Heart right ventricle (tissue), 16 donors: Measurements from ENCODE around the gene ZNFX1. TPM values are rescaled to one million over a fixed set of nuclear protein-coding genes. Genes with fewer than 3 reads are reported as not detected.

ENCODE experiments used
- ATAC-seq, 8 donors: fragments of 200-7000 bp; cut with Tn5 transposase; one replicate each; pipeline ENCODE4 v1.9.1; 2020; ENCODE audit warnings: mild to moderate bottlenecking in 8 of 8, moderate library complexity in 8 of 8, moderate number of reproducible peaks in 1 of 8
- DNase-seq, 2 donors: peaks; one replicate each; pipeline ENCODE4 v3.0.0-alpha.2; 2020
- H3K27ac ChIP-seq, 10 donors: fragments of 200-600 bp; sonication (generic) in 2 of 10; one replicate each; pipeline versions ENCODE4 v1.5.0 to v1.8.0; 2020 to 2022; ENCODE audit warnings: mild to moderate bottlenecking in 3 of 10
- H3K27me3 ChIP-seq, 7 donors: fragments of 200-600 bp; one replicate each; pipeline ENCODE4 v1.8.0; 2021 to 2022; ENCODE audit warnings: mild to moderate bottlenecking in 2 of 7
- H3K36me3 ChIP-seq, 9 donors: fragments of 200-600 bp; sonication (generic) in 1 of 9; one replicate each; pipeline versions ENCODE4 v1.5.0 to v1.8.0; 2020 to 2022; ENCODE audit warnings: mild to moderate bottlenecking in 2 of 9
- H3K4me1 ChIP-seq, 9 donors: fragments of 200-600 bp; sonication (generic) in 1 of 9; one replicate each; pipeline versions ENCODE4 v1.5.0 to v1.8.0; 2020 to 2022; ENCODE audit warnings: mild to moderate bottlenecking in 4 of 9
- H3K4me3 ChIP-seq, 10 donors: fragments of 200-600 bp; sonication (generic) in 2 of 10; one replicate each; pipeline versions ENCODE4 v1.5.0 to v1.8.0; 2020 to 2022; ENCODE audit warnings: mild to moderate bottlenecking in 7 of 10, moderate library complexity in 2 of 10
- H3K9me3 ChIP-seq, 11 donors: fragments of 200-600 bp in 10 of 11; sonication (generic) in 2 of 11; one replicate each; pipeline versions ENCODE4 v1.5.0 to v1.8.0; 2013 to 2022; ENCODE audit warnings: mild to moderate bottlenecking in 2 of 11, control low read depth in 1 of 11, moderate library complexity in 1 of 11
- WGBS, 2 donors: extraction: QIAGEN DNeasy Blood & Tissue Kit; methylation state at CpG; one replicate each; pipeline ENCODE4 v1.1.7; 2013; ENCODE audit warnings: inconsistent platforms in 1 of 2; 5-methylcytosine and 5-hydroxymethylcytosine counted together
- intact Hi-C, 10 donors: fragments of 100-400 bp; cut with DNase I; formaldehyde crosslinking; loops; one replicate each; pipeline versions ENCODE4 v1.11.1 to v1.14.2; 2022
- polyA plus RNA-seq, 2 donors: library from polyadenylated mRNA; stranded (reverse); fragments of 200-250 nt; gene quantifications; one replicate each; pipeline ENCODE4 v1.2.3, GENCODE V29; 2013
- total RNA-seq, 10 donors: library from RNA; stranded (reverse); fragmentation: NEBNext Ultra II Directional in 3 of 10; extraction: Animal tissue kit (Norgen Biotek cat#: 25700) in 3 of 10; gene quantifications; one replicate each; pipeline versions ENCODE4 v1.2.1 to v1.2.4, GENCODE V29; 2021 to 2023
- TF ChIP-seq, protein P1 (sequence below), 9 donors: fragments of 200-600 bp; sonication (generic) in 2 of 9; IDR thresholded peaks; one replicate each; pipeline versions ENCODE4 v1.5.0 to v1.8.0; 2021 to 2022; ENCODE audit warnings: antibody characterized with exemption in 9 of 9, mild to moderate bottlenecking in 5 of 9, moderate library complexity in 1 of 9
- donor health status: Arrhythmogenic right ventricular cardiomyopathy.
- donor health status: ischemic (EF 13 %, LVEDD 7.1; RV severe dilation, severe dysfunction).
- donor health status: healthy with polysubstance abuse.
- donor health status: DM: no; HTN: yes; CAD: no.
- donor health status: DM: no; HTN: no; CAD: no.
- donor health status: ischemic (EF 25% LVEDD 6.9; RV normal size, moderate dysfunction).
- donor health status: ischemic (EF 25% LVEDD 5.7; RV mildly dilated, moderate dysfunction).
- donor health status: healthy.
- donor health status: DM: yes; HTN: yes; CAD: no.
- donor health status: Ischemic cardiomyopathy.
- donor health status: ischemic (EF 35%, LVEDD 5.7; RV mildly dilated, moderate dysfunction).
- donor health status: nonischemic (EF 11% LVEDD 7.7; RV severe dilation, severe dysfunction).
- donor health status: DM: yes; HTN: yes; CAD: no.
- donor health status: PGD.
- donor health status: ischemic (EF 29% LVEDD 5.4; RV normal size, mild dysfunction).
- donor health status: nonischemic (EF 23%, LVEDD 6.1; RV moderate dilation, normal function).

ZNFX1 gene
- total and polyA plus RNA-seq, 12 donors: 7.8 to 49.5 (median 23.7) TPM

DNA sequence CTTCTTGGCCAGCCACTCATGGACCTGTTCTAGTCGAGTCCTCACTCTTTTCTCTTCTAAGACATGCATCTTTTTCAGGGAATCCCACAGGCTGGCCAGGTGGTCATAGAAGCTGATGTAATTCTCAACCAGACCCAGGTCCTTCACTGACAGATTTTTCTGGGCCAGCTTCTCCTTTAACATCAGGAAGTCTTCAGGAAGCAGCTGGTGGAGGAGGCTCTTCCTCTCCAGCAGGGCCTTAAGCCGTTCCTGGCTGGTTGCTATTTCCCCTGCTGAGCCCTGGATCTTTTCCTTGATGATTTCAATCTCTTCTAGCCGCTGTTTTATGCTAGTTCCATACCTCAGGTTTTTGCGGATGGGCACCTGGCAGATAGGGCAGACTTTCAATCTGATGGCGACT is 30.1 kb downstream of the ZNFX1 start:
- Histone ChIP-seq H3K27ac (peak overlapping the region in 2 of 10 donors; percentile 22 to 53), H3K36me3 (peaks cover 1 to 100% (median 74%) of the 10 kb centered on the region in 9 donors), H3K9me3 (no peaks in the 10 kb centered on the region), H3K4me3 (no peak overlapping the region), H3K4me1 (peaks cover 0 to 39% (median 12%) of the 10 kb centered on the region in 9 donors), H3K27me3 (no peaks in the 10 kb centered on the region)
- TF ChIP-seq, protein P1, sequence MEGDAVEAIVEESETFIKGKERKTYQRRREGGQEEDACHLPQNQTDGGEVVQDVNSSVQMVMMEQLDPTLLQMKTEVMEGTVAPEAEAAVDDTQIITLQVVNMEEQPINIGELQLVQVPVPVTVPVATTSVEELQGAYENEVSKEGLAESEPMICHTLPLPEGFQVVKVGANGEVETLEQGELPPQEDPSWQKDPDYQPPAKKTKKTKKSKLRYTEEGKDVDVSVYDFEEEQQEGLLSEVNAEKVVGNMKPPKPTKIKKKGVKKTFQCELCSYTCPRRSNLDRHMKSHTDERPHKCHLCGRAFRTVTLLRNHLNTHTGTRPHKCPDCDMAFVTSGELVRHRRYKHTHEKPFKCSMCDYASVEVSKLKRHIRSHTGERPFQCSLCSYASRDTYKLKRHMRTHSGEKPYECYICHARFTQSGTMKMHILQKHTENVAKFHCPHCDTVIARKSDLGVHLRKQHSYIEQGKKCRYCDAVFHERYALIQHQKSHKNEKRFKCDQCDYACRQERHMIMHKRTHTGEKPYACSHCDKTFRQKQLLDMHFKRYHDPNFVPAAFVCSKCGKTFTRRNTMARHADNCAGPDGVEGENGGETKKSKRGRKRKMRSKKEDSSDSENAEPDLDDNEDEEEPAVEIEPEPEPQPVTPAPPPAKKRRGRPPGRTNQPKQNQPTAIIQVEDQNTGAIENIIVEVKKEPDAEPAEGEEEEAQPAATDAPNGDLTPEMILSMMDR (IDR thresholded peaks at IDR 0.05): no peak
- ATAC-seq (peak in 6 of 8 donors; percentile 32 to 67 (median 39)), DNase-seq (no peak)
- intact Hi-C loops: loop anchor here in 2 of 10 donors (5.0 kb wide), 1 partner anchor 75 kb away; no protein-coding TSS in a partner anchor
- WGBS, 2 donors: 55 to 63% methylated on average over 5 of the region's 5 CpGs

DNA sequence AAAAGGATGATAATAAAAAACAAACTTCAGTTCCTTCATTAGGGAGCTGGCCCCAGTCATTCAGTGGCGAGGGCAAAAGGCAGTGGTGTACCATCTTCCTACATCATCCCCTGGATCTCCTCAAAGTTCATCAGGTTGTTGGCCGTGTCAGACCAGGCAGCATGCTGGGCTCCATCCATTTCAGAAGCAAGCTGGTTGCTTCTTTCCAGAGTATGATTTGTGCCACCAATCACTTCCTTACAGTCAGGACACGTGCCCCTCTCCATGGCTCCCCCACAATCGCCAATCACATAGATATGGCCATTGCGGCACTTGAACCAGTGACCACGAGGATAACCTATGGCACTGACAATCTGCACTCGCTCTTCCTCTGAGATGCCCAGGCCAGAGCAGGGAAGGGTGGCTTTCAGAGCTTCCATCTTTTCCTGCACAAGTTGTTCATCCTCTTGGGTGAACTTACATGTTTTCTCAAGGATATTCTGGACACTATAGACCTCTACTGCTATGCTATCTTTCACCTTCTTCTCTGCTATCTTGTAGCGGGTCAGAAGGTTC is 30.6 kb downstream of the ZNFX1 start:
- peaks cover 0 to 100% (median 75%) of the 10 kb centered on the region in 9 donors for H3K36me3 ChIP-seq
- H3K4me3 ChIP-seq: no peak overlapping the region
- no peak for ATAC-seq
- TF ChIP-seq, protein P1 (IDR thresholded peaks at IDR 0.05): no peak
- 90 to 92% methylated on average over 8 of the region's 8 CpGs for WGBS, 2 donors
- H3K27ac ChIP-seq: peak overlapping the region in 1 of 10 donors; percentile 22
- H3K27me3 ChIP-seq: no peaks in the 10 kb centered on the region
- no peak for DNase-seq
- intact Hi-C loops: loop anchor here in 2 of 10 donors (5.0 kb wide), 1 partner anchor 75 kb away; no protein-coding TSS in a partner anchor
- peaks cover 0 to 39% (median 12%) of the 10 kb centered on the region in 9 donors for H3K4me1 ChIP-seq
- no peaks in the 10 kb centered on the region for H3K9me3 ChIP-seq

DNA sequence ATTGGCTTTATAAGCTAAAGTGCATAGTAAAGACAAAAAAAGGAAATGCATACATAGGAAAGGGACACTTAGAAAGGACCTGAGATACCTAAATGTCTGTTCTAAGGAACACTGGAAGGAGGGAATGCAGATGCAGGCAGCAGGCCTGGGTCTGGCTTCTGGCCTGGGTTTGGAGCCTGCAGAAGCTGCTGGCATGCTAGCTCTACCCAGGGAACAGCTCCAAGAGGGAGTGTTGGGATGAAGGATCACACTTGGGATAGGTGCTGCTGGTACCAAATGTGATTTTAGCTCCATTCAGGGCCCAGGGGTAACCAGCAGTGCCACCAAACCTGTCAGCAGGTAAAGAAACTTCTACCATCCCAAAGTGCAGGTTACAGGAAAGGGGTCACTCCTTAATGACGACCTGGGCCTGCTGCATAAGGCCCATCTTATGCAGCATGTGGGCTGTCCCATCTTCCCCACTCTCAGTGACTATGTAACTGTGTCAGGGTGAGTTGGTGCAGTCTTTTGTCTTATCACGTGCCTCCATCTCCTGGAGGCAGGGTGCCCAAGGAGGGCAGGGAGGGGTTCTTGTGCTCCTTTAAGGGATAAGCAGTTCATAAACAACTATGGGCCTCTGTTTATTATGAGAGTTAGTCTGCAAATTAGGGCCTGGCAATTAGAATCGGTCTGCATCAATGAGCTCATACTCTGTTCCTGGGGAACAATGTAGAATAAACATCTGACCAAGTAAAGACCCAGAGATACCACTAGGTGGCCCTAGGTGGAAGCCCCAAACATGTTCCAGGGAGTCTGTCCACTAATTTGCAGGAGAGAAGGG is 31.7 kb downstream of the ZNFX1 start:
- intact Hi-C loops: loop anchor here in 2 of 10 donors (5.0 kb wide), 1 partner anchor 76 kb away; no protein-coding TSS in a partner anchor
- DNase-seq (no peak), ATAC-seq (peak; percentile 40 to 75 (median 62))
- Histone ChIP-seq H3K27ac (peak overlapping the region in 2 of 10 donors; percentile 11 to 24), H3K9me3 (no peaks in the 10 kb centered on the region), H3K4me3 (no peak overlapping the region), H3K27me3 (no peaks in the 10 kb centered on the region), H3K4me1 (peaks cover 0 to 39% (median 12%) of the 10 kb centered on the region in 9 donors), H3K36me3 (peaks cover 0 to 100% (median 82%) of the 10 kb centered on the region in 9 donors)
- WGBS, 2 donors: 33 to 50% methylated on average over 3 of the region's 3 CpGs
- TF ChIP-seq, protein P1 (IDR thresholded peaks at IDR 0.05): peak; percentile 25 to 65 (median 52)

DNA sequence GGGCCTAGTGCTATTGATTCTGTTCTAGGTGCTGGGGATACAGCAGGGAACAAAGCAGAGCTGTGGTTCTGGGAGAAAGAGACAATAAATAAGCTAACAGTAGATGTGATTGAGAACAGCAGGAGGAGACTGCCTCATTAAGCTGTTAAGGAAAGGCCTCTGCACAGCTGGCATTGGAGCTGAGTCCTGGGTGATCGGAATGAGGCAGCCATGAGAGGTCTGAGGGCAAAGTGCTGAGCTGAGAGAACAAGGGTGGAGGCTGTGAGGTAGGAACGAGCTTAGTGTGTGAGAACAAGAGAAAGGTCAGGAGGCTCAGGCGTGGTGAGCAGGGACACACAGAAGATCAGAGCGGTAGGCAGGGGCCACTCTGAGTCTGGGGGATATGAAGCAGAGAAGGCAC is 40.3 kb downstream of the ZNFX1 start:
- DNase-seq (no peak), ATAC-seq (no peak)
- Histone ChIP-seq H3K27me3 (no peaks in the 10 kb centered on the region), H3K4me3 (no peak overlapping the region), H3K4me1 (no peaks in the 10 kb centered on the region), H3K36me3 (peaks cover 8 to 100% (median 95%) of the 10 kb centered on the region in 9 donors), H3K27ac (no peak overlapping the region), H3K9me3 (no peaks in the 10 kb centered on the region)
- TF ChIP-seq, protein P1 (IDR thresholded peaks at IDR 0.05): no peak
- WGBS, 2 donors: 92 to 96% methylated on average over 4 of the region's 4 CpGs
- intact Hi-C loops: no loop called here
